RWPE2 (cell line): ENCODE measurements around the gene UPF2.
A peak's percentile ranks its signal among the peaks of the same experiment; 100 is the strongest.

Source experiments
- ATAC-seq: fragments of 200-7000 bp; cut with Tn5 transposase; 3 replicates; pipeline ENCODE4 v1.9.1; 2021; ENCODE audit warnings: low read depth
- DNase-seq: peaks from one replicate; pipeline ENCODE4 v3.0.0-alpha.2; 2020; ENCODE audit warnings: low spot score
- H3K27ac ChIP-seq: fragments of 450-650 bp; 2 replicates; pipeline ENCODE4 v1.5.1; 2017; ENCODE audit warnings: mild to moderate bottlenecking; ENCODE audit not compliant: poor library complexity, severe bottlenecking
- H3K27me3 ChIP-seq: fragments of 250-450 bp; sonication (Bioruptor Pico); 2 replicates; pipeline ENCODE4 v1.5.1; 2021; ENCODE audit warnings: mild to moderate bottlenecking, moderate library complexity; ENCODE audit not compliant: insufficient read depth, poor library complexity, severe bottlenecking
- H3K36me3 ChIP-seq: fragments of 250-450 bp; sonication (Bioruptor Pico); 2 replicates; pipeline ENCODE4 v1.5.1; 2020; ENCODE audit warnings: low read depth, mild to moderate bottlenecking, moderate library complexity
- H3K4me1 ChIP-seq: fragments of 250-450 bp; sonication (Bioruptor Pico); 2 replicates; pipeline ENCODE4 v1.5.1; 2021; ENCODE audit warnings: mild to moderate bottlenecking, moderate library complexity; ENCODE audit not compliant: insufficient read depth, poor library complexity, severe bottlenecking
- H3K4me3 ChIP-seq: fragments of 250-450 bp; sonication (Bioruptor Pico); 2 replicates; pipeline ENCODE4 v1.5.1; 2021; ENCODE audit warnings: mild to moderate bottlenecking, moderate library complexity; ENCODE audit not compliant: severe bottlenecking
- H3K9me3 ChIP-seq: fragments of 250-450 bp; sonication (Bioruptor Pico); 2 replicates; pipeline ENCODE4 v1.5.1; 2021; ENCODE audit warnings: mild to moderate bottlenecking, moderate library complexity; ENCODE audit not compliant: severe bottlenecking
- CTCF ChIP-seq: fragments of 450-650 bp; IDR thresholded peaks from one replicate; pipeline ENCODE4 v1.5.1; 2017; ENCODE audit warnings: mild to moderate bottlenecking, moderate library complexity; ENCODE audit not compliant: poor library complexity, severe bottlenecking

The UPF2 gene

GRCh38 chr10:11882646-11883375 is 159.8 kb downstream of the UPF2 start:
- no peaks in the 10 kb centered on the region for H3K36me3 ChIP-seq
- no peaks in the 10 kb centered on the region for H3K9me3 ChIP-seq
- TF ChIP-seq CTCF: no peak
- ATAC-seq (no peak), DNase-seq (no peak)
- peak overlapping the region; percentile 98 for H3K27ac ChIP-seq
- no peaks in the 10 kb centered on the region for H3K27me3 ChIP-seq
- H3K4me3 ChIP-seq: no peak overlapping the region
- peaks cover 50% of the 10 kb centered on the region for H3K4me1 ChIP-seq

- H3K36me3 ChIP-seq: no peaks in the 10 kb centered on the region
- no peak for TF ChIP-seq CTCF
- DNase-seq: peak; percentile 92
Measured at GRCh38 chr10:11881477-11882417, 160.9 kb downstream of the UPF2 start.

GRCh38 chr10:11881030-11881476 is 161.6 kb downstream of the UPF2 start:
- Histone ChIP-seq H3K36me3 (no peaks in the 10 kb centered on the region), H3K27ac (peak overlapping the region; percentile 98), H3K4me1 (peaks cover 47% of the 10 kb centered on the region), H3K9me3 (no peaks in the 10 kb centered on the region), H3K27me3 (no peaks in the 10 kb centered on the region), H3K4me3 (no peak overlapping the region)
- DNase-seq: no peak
- no peak for ATAC-seq
- no peak for TF ChIP-seq CTCF

More at GRCh38 chr10:11881477-11882417, 160.9 kb downstream of the UPF2 start:
- Histone ChIP-seq H3K27ac (peak overlapping the region; percentile 98), H3K27me3 (no peaks in the 10 kb centered on the region), H3K4me1 (peaks cover 43% of the 10 kb centered on the region), H3K4me3 (no peak overlapping the region), H3K9me3 (no peaks in the 10 kb centered on the region)
- ATAC-seq: peak; percentile 83

- ATAC-seq: no peak
- Histone ChIP-seq H3K27me3 (no peaks in the 10 kb centered on the region), H3K36me3 (no peaks in the 10 kb centered on the region), H3K9me3 (no peaks in the 10 kb centered on the region), H3K4me3 (no peak overlapping the region), H3K4me1 (peaks cover 52% of the 10 kb centered on the region), H3K27ac (peak overlapping the region; percentile 98)
- DNase-seq: no peak
- TF ChIP-seq CTCF: no peak
Measured at GRCh38 chr10:11880151-11881029, 162.2 kb downstream of the UPF2 start.
